CD1c-positive myeloid dendritic cell (primary cell): Measurements from ENCODE around the gene CDH23.

Experiments used
- DNase-seq: peaks from one replicate; pipeline ENCODE4 v3.0.0-alpha.2; 2016; ENCODE audit errors: extremely low spot score

CDH23 gene

DNA sequence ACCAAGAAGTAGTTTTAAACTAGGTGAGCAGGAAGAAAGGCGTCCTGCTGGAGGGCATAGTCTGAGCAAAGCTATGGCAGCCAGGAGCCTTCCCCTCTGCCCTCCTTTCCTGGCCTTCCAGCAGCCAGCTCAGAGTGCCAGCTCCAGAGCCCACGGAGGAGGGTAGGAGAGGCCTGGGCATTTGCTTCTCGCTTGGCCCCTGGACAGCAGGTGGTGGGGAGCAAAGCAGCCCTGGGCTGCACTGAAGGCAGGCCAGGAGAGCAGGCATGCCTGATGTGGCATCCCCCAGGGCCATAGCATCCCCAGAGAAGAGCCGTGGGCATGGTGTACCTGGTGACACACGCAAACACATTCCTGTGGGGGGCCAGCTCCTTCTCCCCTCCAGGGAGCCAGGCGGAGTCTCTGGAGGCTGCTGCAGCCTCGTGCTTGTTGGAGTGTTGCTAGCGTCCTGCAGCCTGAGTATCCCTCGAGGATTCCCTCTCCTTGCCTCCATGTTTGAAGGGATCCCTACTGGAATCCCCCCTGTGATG lies 43.9 kb downstream of the CDH23 start:
- DNase-seq, result no peak

DNA sequence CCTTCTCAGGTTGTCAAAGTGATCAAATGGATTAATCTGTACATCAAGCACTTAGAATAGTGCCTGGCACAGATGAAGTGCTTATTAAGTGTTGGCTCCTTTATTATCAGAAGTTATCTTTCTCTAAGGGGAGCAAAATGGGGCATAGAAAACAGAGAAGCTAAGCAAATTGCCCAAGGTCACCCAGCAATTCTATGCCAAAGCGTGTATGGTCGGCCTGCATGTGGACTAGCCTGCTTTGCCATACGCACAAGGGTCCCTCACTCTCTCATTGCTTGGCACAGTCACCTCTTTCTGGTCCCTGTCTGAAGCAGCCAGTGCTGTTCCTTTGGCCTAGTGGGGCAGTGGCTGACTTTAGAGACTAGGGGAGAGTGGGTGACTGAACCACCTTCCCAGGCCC lies 45.3 kb downstream of the CDH23 start:
- DNase-seq, result no peak

- DNase-seq, result no peak
Measured at GRCh38 chr10:71442859-71443570, 46.3 kb downstream of the CDH23 start.

DNA sequence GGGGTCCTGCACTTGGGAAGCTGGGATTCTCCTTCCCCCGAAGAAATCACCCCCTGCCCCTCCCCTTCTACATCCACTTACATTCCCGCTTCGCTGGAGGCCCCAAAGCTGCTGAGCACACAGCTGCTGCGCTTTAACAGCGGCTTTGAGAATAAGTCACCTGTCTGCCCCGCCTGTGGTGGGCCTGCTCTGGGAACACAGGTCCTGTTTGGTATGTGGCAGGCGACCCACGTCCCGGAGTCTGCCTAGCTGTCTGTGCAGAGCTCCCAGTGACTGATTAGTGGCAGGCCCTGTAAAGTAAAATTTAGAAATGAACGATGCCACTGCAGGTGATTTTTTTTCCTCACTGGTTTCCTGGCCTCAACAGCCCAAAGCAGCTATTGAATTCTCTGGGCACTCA lies 47.0 kb downstream of the CDH23 start:
- no peak for DNase-seq

GRCh38 chr10:71444284-71445054 lies 47.7 kb downstream of the CDH23 start:
- no peak for DNase-seq

GRCh38 chr10:71447676-71448075 lies 51.0 kb downstream of the CDH23 start:
- no peak for DNase-seq

GRCh38 chr10:71448146-71448545 lies 51.4 kb downstream of the CDH23 start:
- no peak for DNase-seq

- DNase-seq, result no peak
Measured at GRCh38 chr10:71449026-71449425, 52.3 kb downstream of the CDH23 start.

DNA sequence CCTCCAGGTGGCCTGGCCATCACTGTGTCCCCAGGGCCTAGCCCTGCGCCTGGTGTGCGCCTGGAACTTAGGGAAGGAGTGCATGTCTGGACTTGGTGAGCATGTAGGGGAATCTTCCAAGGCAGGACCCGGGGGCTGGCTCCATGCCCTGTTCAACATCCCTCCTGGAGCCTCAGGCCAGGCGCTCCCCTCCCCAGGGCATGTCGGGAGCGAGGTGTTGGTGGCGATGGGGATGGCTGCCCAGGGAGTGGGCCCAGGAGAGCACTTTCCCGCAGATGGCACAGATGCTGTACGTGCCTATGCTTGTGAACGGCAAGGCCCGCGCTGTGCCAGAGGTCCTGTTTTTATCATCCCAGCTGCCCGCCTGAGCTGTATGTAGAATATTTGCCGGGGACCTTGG lies 55.0 kb downstream of the CDH23 start:
- DNase-seq, result no peak

- no peak for DNase-seq
Measured at GRCh38 chr10:71453186-71453585, 56.5 kb downstream of the CDH23 start.

DNA sequence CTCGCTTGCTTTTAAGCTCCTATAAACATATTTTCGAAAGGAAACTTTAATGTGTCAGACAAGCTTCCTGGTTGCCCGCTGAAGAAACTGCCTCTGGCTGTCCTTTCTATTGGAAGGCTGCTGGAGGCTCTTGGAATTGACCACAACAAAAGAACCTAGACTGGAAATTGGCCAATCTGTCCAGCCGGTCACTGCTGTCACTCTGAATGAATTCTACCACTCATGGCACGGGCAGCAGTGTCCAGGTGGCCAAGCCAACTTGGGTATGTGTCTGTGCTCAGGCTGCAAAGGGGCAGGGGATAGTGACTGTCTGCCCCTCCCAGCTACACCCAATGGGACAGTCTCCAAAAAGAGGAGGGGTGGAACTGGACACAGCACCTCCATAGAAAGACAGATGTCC lies 57.6 kb downstream of the CDH23 start:
- DNase-seq, result no peak

DNA sequence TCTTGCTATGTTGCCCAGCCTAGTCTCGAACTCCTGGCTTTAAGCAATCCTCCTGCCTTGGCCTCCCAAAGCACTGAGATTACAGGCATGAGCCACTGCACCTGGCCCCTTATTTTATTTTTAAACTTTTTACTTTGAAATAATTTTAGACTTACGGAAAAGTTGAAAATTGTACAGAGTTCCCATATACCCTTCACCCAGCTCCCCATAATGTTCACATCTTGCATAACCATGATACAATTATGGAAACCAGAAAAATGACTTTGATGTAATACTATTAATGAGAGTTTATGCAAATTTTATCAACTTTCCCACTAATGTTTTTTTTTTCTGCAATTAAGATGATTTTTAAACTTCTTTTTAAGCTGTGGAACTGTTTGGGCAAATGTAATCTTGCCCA lies 58.3 kb downstream of the CDH23 start:
- DNase-seq, result no peak

GRCh38 chr10:71456631-71457030 lies 59.9 kb downstream of the CDH23 start:
- DNase-seq, result no peak

DNA sequence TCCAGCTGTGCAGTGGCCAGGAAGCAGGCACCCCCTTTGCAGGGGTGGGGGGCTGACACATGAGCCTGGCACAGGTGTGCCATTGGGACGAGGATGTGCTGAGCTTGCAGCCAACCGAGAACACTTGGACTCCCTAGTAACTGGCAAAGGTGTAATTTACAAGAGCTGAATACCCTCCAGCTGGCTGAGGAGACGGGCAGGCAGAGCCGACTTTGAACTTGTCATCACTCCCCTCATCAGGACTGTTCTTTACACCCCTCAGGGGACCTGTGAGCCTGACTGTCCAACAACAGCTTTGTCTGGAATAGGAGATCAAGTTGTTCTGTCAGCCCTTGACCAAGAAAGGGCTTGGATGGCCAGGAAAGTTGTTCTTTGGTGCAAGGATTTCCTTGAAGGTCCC lies 61.2 kb downstream of the CDH23 start:
- DNase-seq, result no peak

GRCh38 chr10:71458387-71458786 lies 61.7 kb downstream of the CDH23 start:
- no peak for DNase-seq

- no peak for DNase-seq
Measured at GRCh38 chr10:71459513-71459912, 62.8 kb downstream of the CDH23 start.

- no peak for DNase-seq
Measured at GRCh38 chr10:71460615-71461014, 63.9 kb downstream of the CDH23 start.

DNA sequence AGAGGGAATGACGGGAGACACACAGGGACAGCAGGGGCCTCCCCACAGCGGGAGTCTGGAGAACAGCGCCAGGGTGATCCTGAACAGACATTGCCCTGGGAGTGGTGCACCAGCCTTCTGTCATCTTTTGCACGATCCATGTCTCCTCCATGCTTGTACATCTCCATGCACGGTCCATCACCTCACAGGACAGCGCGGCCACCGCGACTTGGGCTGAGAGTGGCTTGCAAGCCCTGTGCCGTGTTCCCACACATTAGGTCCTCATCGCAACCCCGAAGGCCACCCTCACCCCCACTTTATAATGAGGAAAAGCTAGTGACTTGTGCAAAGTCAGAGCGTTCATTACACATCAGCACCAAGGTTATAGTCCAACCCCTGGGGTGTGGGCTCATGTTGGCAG lies 64.7 kb downstream of the CDH23 start:
- DNase-seq, result no peak

DNA sequence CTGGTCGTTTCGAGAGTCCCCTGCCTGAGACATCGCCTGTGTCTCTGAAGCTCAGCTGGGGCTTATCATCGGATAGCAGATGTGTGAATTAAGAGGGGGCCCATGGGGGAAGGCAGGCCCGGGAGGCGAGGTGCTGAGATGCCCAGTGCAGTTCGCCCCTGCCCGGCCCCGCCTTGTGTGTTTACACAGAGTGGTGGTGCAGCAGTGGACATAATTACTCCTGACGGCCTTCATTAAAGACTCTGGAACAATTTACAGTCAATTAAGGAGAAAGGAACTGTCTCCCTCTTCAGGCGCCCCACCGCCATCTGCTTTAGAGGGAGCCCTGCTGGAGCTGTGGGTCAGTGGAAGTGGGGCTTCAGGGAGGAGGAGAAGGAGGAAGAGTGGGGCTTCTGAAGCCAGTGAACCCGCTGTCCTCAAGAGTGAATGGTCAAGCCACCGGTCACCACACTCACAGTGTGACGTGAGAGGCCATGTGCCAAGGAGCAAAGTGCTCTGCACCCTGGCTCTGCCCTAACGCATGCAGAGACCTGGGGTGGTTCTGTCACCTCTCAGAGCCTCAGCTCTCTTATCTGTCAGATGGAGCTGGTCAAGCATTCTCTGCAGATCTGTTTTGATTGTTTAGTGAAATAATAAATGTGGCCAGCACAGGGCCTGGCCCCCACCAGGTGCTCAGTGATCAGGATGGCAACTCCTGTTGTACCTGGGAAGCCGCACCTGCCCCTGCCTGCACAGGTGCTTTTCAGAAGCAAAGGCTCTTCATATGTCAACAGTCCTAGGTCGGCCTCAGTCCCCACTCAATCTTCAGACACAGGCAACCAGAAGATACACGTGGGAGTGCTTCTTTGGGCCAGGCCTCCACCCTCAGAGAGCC lies 65.6 kb downstream of the CDH23 start:
- DNase-seq, result no peak

DNA sequence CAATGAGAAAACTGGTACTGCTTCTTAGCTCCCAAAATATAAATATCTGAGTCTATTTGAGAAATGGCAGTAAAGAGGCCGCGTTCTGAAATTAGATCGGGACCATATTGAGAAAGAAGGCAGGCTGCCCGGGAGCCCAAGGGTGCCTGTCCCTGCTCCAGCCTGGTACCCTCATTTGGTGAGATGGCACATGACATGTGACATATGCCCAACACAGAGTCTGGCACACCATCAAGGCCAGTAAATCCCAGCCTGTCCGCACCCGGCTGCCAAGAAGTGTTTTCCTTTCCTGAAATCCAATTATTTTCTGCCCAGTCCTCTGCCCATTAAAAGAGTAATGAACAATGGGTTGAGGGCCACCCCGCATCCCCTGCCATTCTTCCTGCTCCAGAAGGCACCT lies 66.4 kb downstream of the CDH23 start:
- no peak for DNase-seq

DNA sequence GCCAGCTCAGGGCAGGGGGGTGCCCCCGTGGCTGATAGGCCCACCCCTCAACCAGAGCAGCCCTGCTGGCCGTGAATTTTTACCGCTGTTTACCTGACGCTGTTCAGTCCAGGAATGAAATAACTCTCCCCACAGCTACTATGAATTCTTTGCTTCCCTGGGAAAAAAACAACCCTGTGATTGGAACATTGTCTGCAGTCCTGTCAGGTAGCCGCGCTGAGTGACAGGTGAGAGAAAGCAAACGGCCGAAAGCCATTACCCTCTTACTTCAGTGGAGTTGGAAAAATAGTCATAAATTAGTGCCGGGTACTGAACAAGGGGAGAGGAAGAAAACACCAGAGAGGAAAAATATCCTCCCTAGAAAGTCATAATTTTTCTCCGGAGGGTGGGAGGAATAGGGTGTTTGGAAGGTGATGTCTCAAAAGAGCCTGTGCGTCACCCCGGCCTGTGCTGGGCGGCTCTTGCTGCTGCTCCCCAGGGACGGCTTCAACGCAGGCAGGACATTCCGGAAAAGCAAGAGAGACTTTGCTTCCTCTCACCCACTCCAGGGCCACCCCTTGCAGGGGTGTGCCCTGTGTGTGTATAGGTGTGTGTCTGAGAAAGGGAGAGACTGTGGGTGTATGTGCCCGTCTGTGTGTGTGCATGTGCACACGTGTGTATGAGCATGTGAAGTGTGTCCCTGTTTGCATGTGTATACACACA lies 69.0 kb downstream of the CDH23 start:
- no peak for DNase-seq

- no peak for DNase-seq
Measured at GRCh38 chr10:71466330-71466729, 69.6 kb downstream of the CDH23 start.
